ENCODE data around the gene TCF7L2. TPM values are rescaled to one million over a fixed set of nuclear protein-coding genes. Genes with fewer than 3 reads are reported as not detected.

Gene TCF7L2
- total RNA-seq, 3 donors from 2014 or later: 0.76 to 1.9 (median 0.90) TPM

DNA sequence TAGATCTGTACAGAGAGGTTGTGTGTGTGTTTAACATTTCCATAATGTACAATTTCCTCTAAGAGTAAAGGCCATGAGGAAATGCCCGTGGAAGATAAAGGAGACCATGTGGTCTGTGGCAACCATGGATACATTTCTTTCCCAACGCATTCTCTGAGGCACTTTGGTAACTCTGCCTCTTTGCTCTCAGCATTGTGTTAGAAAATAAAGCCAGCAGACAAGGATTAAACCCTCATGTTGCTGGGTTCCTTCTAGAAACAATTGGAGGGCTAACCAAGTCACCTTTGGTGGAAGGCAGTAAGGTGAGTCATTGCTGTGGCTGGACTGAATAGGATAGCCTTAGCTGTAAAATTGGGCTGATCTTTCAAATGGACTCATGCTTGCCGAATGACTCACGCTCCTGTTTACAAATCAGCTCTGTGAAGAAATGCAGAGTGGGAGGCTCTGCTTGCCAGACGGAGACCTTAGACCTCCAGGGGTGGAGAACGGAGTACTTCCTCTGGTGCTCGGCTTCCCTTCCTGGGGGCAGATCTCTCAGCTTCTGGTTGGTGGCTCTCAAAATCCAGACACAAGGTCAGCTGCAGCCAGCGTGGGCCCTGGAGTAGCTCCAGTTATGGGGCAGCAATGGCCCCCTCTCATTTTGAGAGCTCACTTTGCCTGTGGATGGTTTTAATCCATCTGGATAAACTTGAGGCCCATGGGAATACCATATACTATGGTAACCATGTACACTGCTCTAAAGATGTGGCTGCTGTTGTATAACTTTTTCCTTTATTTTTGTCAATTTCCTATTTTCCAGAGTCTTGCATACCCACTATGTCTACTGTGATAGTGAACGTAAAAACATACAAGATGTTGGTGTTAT is 137.3 kb downstream of the TCF7L2 start:
- DNase-seq: no peak
- H3K4me1 Mint-ChIP-seq (ENCODE audit: low read depth): no peaks in the 10 kb centered on the region

DNA sequence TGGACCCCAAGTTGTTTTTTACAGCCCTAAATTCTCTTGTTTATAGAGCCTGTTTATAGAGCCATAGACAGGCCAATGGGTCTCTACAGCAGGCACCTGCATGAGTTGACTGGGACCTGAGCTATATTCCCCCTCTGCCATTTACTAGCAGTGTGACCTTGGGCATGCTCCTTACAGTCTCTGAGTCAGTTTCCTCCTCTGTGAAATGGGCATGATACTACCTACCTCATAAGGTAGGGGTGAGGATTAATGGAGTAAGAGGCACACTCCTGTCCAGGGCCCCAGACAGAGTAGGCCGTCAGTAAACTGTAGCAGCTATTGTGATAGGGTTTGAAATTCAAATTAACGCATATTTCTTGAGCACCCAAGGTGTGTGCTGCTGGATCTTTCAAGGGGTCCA is 138.1 kb downstream of the TCF7L2 start:
- DNase-seq (no peak), ATAC-seq (no peak)
- Mint-ChIP-seq H3K9me3 (peaks cover 4% of the 10 kb centered on the region), H3K4me3 (no peak overlapping the region), H3K36me3 (ENCODE audit: insufficient read depth) (no peaks in the 10 kb centered on the region), H3K4me1 (ENCODE audit: low read depth) (peaks cover 4% of the 10 kb centered on the region), H3K27me3 (ENCODE audit: low read depth) (no peaks in the 10 kb centered on the region)

More for the DNA sequence above, 137.3 kb downstream of the TCF7L2 start:
- Mint-ChIP-seq H3K4me3 (no peak overlapping the region), H3K9me3 (no peaks in the 10 kb centered on the region), H3K27me3 (ENCODE audit: low read depth) (no peaks in the 10 kb centered on the region), H3K36me3 (ENCODE audit: insufficient read depth) (no peaks in the 10 kb centered on the region)
- no peak for ATAC-seq

- no peak for DNase-seq
- Mint-ChIP-seq H3K9me3 (peaks cover 8% of the 10 kb centered on the region), H3K4me1 (ENCODE audit: low read depth) (peaks cover 17% of the 10 kb centered on the region), H3K36me3 (ENCODE audit: insufficient read depth) (no peaks in the 10 kb centered on the region), H3K4me3 (no peak overlapping the region), H3K27me3 (ENCODE audit: low read depth) (no peaks in the 10 kb centered on the region)
- no peak for ATAC-seq
These were observed 139.5 kb downstream of the TCF7L2 start for GRCh38 chr10:113089551-113089950.

DNA sequence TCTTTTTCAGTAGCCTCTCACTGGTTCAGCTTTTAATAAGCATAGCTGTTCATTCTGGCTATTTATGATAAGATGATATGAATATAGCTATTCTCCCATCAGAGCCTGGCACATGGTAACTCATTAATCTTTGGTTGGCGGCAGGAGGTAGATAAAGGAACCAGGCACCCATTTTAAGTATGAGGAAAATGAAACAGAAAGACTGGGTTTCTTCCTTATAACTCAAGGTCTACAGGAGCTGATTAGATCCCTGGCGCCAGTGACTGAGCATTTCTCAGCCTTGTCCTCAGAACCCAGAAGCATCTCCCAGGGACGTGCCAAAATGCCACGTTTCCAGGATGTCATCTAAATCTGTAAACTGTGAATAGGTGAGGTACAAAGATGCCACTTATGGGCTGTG is 141.9 kb downstream of the TCF7L2 start:
- DNase-seq: no peak
- Mint-ChIP-seq H3K4me1 (ENCODE audit: low read depth) (peaks cover 25% of the 10 kb centered on the region), H3K4me3 (no peak overlapping the region), H3K36me3 (ENCODE audit: insufficient read depth) (no peaks in the 10 kb centered on the region), H3K9me3 (peaks cover 8% of the 10 kb centered on the region), H3K27me3 (ENCODE audit: low read depth) (no peaks in the 10 kb centered on the region)
- ATAC-seq: no peak

- Mint-ChIP-seq H3K4me3 (no peak overlapping the region), H3K9me3 (peaks cover 8% of the 10 kb centered on the region), H3K36me3 (ENCODE audit: insufficient read depth) (no peaks in the 10 kb centered on the region), H3K4me1 (ENCODE audit: low read depth) (peaks cover 25% of the 10 kb centered on the region), H3K27me3 (ENCODE audit: low read depth) (no peaks in the 10 kb centered on the region)
- no peak for DNase-seq
- ATAC-seq: no peak
These were observed 143.4 kb downstream of the TCF7L2 start for GRCh38 chr10:113093188-113094113.

- H3K27me3 Mint-ChIP-seq (ENCODE audit: low read depth): no peaks in the 10 kb centered on the region
- DNase-seq (no peak), ATAC-seq (peak in 1 of 2 donors; percentile 46)
- H3K36me3 Mint-ChIP-seq (ENCODE audit: insufficient read depth): no peaks in the 10 kb centered on the region
- peaks cover 25% of the 10 kb centered on the region for H3K4me1 Mint-ChIP-seq (ENCODE audit: low read depth)
- peaks cover 8% of the 10 kb centered on the region for H3K9me3 Mint-ChIP-seq
- no peak overlapping the region for H3K4me3 Mint-ChIP-seq
These were observed 144.1 kb downstream of the TCF7L2 start for GRCh38 chr10:113094114-113094486.

- no peaks in the 10 kb centered on the region for H3K36me3 Mint-ChIP-seq (ENCODE audit: insufficient read depth)
- H3K27me3 Mint-ChIP-seq (ENCODE audit: low read depth): no peaks in the 10 kb centered on the region
- peaks cover 25% of the 10 kb centered on the region for H3K4me1 Mint-ChIP-seq (ENCODE audit: low read depth)
- peaks cover 8% of the 10 kb centered on the region for H3K9me3 Mint-ChIP-seq
- H3K4me3 Mint-ChIP-seq: no peak overlapping the region
- ATAC-seq (no peak), DNase-seq (no peak)
These were observed 145.5 kb downstream of the TCF7L2 start for GRCh38 chr10:113095419-113096127.

DNA sequence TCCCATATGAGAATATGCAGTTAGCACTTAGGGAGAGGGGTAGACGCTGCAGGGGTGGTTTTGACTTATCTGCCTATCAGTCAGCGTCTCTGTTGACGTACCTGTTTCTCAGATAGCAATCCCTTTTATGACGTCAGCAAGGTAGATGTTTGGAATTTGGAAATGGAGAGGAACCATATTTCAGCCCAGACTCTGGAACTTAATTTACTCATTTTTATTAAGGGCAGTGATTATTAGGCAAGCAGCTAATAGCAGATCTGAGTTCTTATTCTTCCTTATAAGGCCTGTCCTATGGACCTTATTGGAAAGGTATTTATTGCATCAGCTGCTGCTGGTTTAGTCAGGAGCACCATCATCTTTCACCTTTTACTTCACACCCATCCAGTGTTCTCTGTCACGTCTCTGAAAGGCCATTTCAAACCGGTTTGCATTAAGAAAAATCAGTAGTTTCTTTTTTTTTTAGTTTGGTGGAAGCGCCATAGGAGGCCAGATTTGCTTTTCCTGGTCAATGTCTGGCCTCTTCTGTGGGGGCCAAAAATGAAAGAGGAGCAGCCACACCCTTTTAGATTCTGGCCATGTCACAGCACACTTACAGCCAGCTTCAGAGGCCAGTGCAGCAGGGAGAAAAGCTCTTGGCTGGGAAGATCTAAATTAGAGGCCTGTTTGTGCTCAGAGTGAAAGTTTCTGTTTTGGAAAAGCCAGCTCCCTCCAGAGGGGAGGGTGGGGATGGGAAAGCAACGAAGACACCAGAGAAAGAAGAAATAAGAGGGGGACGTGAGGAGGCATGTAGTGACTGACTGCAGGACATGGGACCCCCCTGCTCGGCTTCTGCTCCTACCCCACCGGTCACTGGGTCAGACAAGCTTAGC is 146.3 kb downstream of the TCF7L2 start:
- H3K9me3 Mint-ChIP-seq: peaks cover 8% of the 10 kb centered on the region
- peaks cover 25% of the 10 kb centered on the region for H3K4me1 Mint-ChIP-seq (ENCODE audit: low read depth)
- no peaks in the 10 kb centered on the region for H3K36me3 Mint-ChIP-seq (ENCODE audit: insufficient read depth)
- H3K4me3 Mint-ChIP-seq: no peak overlapping the region
- DNase-seq (no peak), ATAC-seq (no peak)
- H3K27me3 Mint-ChIP-seq (ENCODE audit: low read depth): no peaks in the 10 kb centered on the region

DNA sequence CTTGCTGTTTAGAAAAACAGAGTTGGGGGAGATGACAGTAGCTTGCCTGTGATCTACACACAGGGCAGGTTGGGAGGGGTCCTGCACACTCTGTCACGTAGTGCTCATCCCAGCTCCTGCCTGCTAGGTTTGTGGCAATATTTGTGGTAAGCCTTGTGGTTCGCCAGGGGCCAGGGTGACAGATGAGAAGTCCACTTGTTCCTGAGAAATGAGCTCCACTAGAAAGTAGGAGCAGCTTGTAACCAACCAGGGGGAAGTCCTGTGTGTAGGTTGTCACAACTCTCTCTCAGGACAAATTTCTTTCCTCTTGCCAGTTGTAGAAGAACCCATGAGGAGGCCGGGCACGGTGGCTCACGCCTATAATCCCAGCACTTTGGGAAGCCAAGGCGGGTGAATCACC is 147.0 kb downstream of the TCF7L2 start:
- no peak overlapping the region for H3K4me3 Mint-ChIP-seq
- H3K9me3 Mint-ChIP-seq: peaks cover 8% of the 10 kb centered on the region
- DNase-seq: no peak
- peaks cover 25% of the 10 kb centered on the region for H3K4me1 Mint-ChIP-seq (ENCODE audit: low read depth)
- no peaks in the 10 kb centered on the region for H3K27me3 Mint-ChIP-seq (ENCODE audit: low read depth)
- no peaks in the 10 kb centered on the region for H3K36me3 Mint-ChIP-seq (ENCODE audit: insufficient read depth)
- ATAC-seq: no peak

GRCh38 chr10:113099431-113100183 is 149.6 kb downstream of the TCF7L2 start:
- Mint-ChIP-seq H3K27me3 (ENCODE audit: low read depth) (no peaks in the 10 kb centered on the region), H3K4me1 (ENCODE audit: low read depth) (peaks cover 9% of the 10 kb centered on the region), H3K36me3 (ENCODE audit: insufficient read depth) (no peaks in the 10 kb centered on the region), H3K4me3 (no peak overlapping the region), H3K9me3 (no peaks in the 10 kb centered on the region)
- ATAC-seq (no peak), DNase-seq (no peak)

DNA sequence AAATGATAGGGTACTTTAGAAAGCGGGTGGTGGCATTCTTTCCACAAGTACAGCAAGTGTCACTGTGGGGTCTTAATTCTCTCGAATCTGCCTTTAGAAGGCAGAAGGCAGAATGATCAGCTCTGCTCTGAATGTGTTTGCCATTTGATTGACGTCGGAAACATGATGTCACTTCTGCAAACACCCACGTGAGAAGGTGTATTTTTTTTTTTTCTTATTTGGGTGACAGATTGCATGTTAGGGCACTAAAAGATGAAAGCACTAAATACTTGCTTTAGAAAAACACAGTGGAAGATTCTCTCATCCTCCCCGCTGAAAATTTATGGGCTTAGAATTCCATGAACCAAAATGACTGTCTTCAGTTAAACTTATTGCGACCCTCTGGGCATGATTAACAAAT is 150.2 kb downstream of the TCF7L2 start:
- Mint-ChIP-seq H3K27me3 (ENCODE audit: low read depth) (no peaks in the 10 kb centered on the region), H3K4me1 (ENCODE audit: low read depth) (peaks cover 5% of the 10 kb centered on the region), H3K36me3 (ENCODE audit: insufficient read depth) (no peaks in the 10 kb centered on the region), H3K4me3 (no peak overlapping the region), H3K9me3 (no peaks in the 10 kb centered on the region)
- ATAC-seq (no peak), DNase-seq (no peak)

- Mint-ChIP-seq H3K4me3 (no peak overlapping the region), H3K36me3 (ENCODE audit: insufficient read depth) (no peaks in the 10 kb centered on the region), H3K27me3 (ENCODE audit: low read depth) (no peaks in the 10 kb centered on the region), H3K4me1 (ENCODE audit: low read depth) (peaks cover 2% of the 10 kb centered on the region), H3K9me3 (no peaks in the 10 kb centered on the region)
- ATAC-seq: no peak
- no peak for DNase-seq
These were observed 153.2 kb downstream of the TCF7L2 start for GRCh38 chr10:113103131-113103840.

Measured in activated T-cell treated with anti-CD3 and anti-CD28 coated beads, Interleukin-2, amount 50 U/mL, for 4 hours (primary cell).